Dendritic cell treated with granulocyte-macrophage colony-stimulating factor and Interleukin-4, amounts not matched to agents 40 ng/mL and 50 ng/mL, for 4 days (primary cell): ENCODE measurements around the gene SMIM10L2A.
"Not testable (repeated sequence)": the region's sequence is repeated elsewhere in the genome, so short reads cannot be mapped to it uniquely, and the experiment has no call there.

ENCODE experiments used
- H3K27ac Mint-ChIP-seq: one replicate; pipeline ENCODE4 v1.8.0; 2022; ENCODE audit warnings: mild to moderate bottlenecking, mixed read lengths
- H3K27me3 Mint-ChIP-seq: one replicate; pipeline ENCODE4 v1.8.0; 2022; ENCODE audit warnings: mild to moderate bottlenecking, mixed read lengths
- H3K36me3 Mint-ChIP-seq: one replicate; pipeline ENCODE4 v1.8.0; 2022; ENCODE audit warnings: low read depth, mixed read lengths
- H3K4me1 Mint-ChIP-seq: one replicate; pipeline ENCODE4 v1.8.0; 2022; ENCODE audit warnings: low read depth, mixed read lengths
- H3K4me3 Mint-ChIP-seq: one replicate; pipeline ENCODE4 v1.8.0; 2022; ENCODE audit warnings: mild to moderate bottlenecking, moderate library complexity, mixed read lengths
- H3K9me3 Mint-ChIP-seq: one replicate; pipeline ENCODE4 v1.8.0; 2022; ENCODE audit warnings: mixed read lengths
- intact Hi-C: fragments of 100-400 bp; cut with micrococcal nuclease; formaldehyde crosslinking; loops from one replicate; pipeline ENCODE4 v1.15.0; 2022

The SMIM10L2A gene

GRCh38 chrX:135403374-135403773, 18.4 kb upstream of the SMIM10L2A start:
- Mint-ChIP-seq H3K9me3 (no peaks in the 10 kb centered on the region), H3K4me3 (no peak overlapping the region), H3K36me3 (no peaks in the 10 kb centered on the region), H3K4me1 (no peaks in the 10 kb centered on the region), H3K27ac (no peak overlapping the region), H3K27me3 (peaks cover 11% of the 10 kb centered on the region)
- intact Hi-C loops, result no loop called here

GRCh38 chrX:135406428-135406827, 15.3 kb upstream of the SMIM10L2A start:
- H3K9me3 Mint-ChIP-seq, H3K27ac Mint-ChIP-seq, H3K36me3 Mint-ChIP-seq, H3K27me3 Mint-ChIP-seq, H3K4me3 Mint-ChIP-seq, H3K4me1 Mint-ChIP-seq, intact Hi-C loops: not testable (repeated sequence)

- Mint-ChIP-seq H3K36me3 (no peaks in the 10 kb centered on the region), H3K4me3 (no peak overlapping the region), H3K27ac (no peak overlapping the region), H3K4me1 (peaks cover 6% of the 10 kb centered on the region), H3K27me3 (peaks cover 6% of the 10 kb centered on the region), H3K9me3 (no peaks in the 10 kb centered on the region)
- intact Hi-C loops, result no loop called here
Measured at GRCh38 chrX:135408794-135409193, 12.9 kb upstream of the SMIM10L2A start.

- H3K27me3 Mint-ChIP-seq, result peaks cover 6% of the 10 kb centered on the region
- H3K4me3 Mint-ChIP-seq, result no peak overlapping the region
Measured at GRCh38 chrX:135410861-135411627, 10.7 kb upstream of the SMIM10L2A start.

GRCh38 chrX:135411893-135412292, 9.9 kb upstream of the SMIM10L2A start:
- Mint-ChIP-seq H3K27ac (no peak overlapping the region), H3K9me3 (no peaks in the 10 kb centered on the region), H3K4me3 (no peak overlapping the region), H3K4me1 (peaks cover 6% of the 10 kb centered on the region), H3K36me3 (no peaks in the 10 kb centered on the region), H3K27me3 (peaks cover 4% of the 10 kb centered on the region)
- intact Hi-C loops, result no loop called here

More at GRCh38 chrX:135410861-135411627, 10.7 kb upstream of the SMIM10L2A start:
- Mint-ChIP-seq H3K4me1 (peaks cover 6% of the 10 kb centered on the region), H3K9me3 (no peaks in the 10 kb centered on the region), H3K27ac (no peak overlapping the region), H3K36me3 (no peaks in the 10 kb centered on the region)
- intact Hi-C loops, result no loop called here

- Mint-ChIP-seq H3K4me1 (peaks cover 5% of the 10 kb centered on the region), H3K9me3 (no peaks in the 10 kb centered on the region)
- intact Hi-C loops, result no loop called here
Measured at GRCh38 chrX:135416546-135416945, 5.2 kb upstream of the SMIM10L2A start.

GRCh38 chrX:135420831-135421230, 913 bp upstream of the SMIM10L2A start:
- no peak overlapping the region for H3K4me3 Mint-ChIP-seq
- intact Hi-C loops, result loop anchor here (5.0 kb wide), 1 partner anchor 74 kb away; no protein-coding TSS in a partner anchor

More at GRCh38 chrX:135416546-135416945, 5.2 kb upstream of the SMIM10L2A start:
- no peak overlapping the region for H3K27ac Mint-ChIP-seq
- H3K27me3 Mint-ChIP-seq, result peaks cover 15% of the 10 kb centered on the region
- H3K4me3 Mint-ChIP-seq, result no peak overlapping the region
- no peaks in the 10 kb centered on the region for H3K36me3 Mint-ChIP-seq

GRCh38 chrX:135421537-135421931, 210 bp upstream of the SMIM10L2A start:
- intact Hi-C loops, result loop anchor here (5.0 kb wide), 1 partner anchor 74 kb away; no protein-coding TSS in a partner anchor
- peaks cover 16% of the 10 kb centered on the region for H3K4me1 Mint-ChIP-seq
- H3K9me3 Mint-ChIP-seq, result no peaks in the 10 kb centered on the region
- no peaks in the 10 kb centered on the region for H3K36me3 Mint-ChIP-seq
- no peak overlapping the region for H3K27ac Mint-ChIP-seq
- H3K4me3 Mint-ChIP-seq, result peak overlapping the region; percentile 51
- peaks cover 48% of the 10 kb centered on the region for H3K27me3 Mint-ChIP-seq

More at GRCh38 chrX:135420831-135421230, 913 bp upstream of the SMIM10L2A start:
- Mint-ChIP-seq H3K27ac (no peak overlapping the region), H3K27me3 (peaks cover 45% of the 10 kb centered on the region), H3K4me1 (peaks cover 16% of the 10 kb centered on the region), H3K36me3 (no peaks in the 10 kb centered on the region), H3K9me3 (no peaks in the 10 kb centered on the region)

- H3K27ac Mint-ChIP-seq, H3K4me3 Mint-ChIP-seq, H3K36me3 Mint-ChIP-seq, H3K9me3 Mint-ChIP-seq: not testable (repeated sequence)
- peaks cover 16% of the 10 kb centered on the region for H3K4me1 Mint-ChIP-seq
- intact Hi-C loops, result loop anchor here (5.0 kb wide), 1 partner anchor 75 kb away; no protein-coding TSS in a partner anchor
- peaks cover 51% of the 10 kb centered on the region for H3K27me3 Mint-ChIP-seq
Measured at GRCh38 chrX:135422810-135423168, 1.0 kb downstream of the SMIM10L2A start.

GRCh38 chrX:135423173-135423864, 1.6 kb downstream of the SMIM10L2A start:
- intact Hi-C loops, result loop anchor here (5.0 kb wide), 1 partner anchor 76 kb away; no protein-coding TSS in a partner anchor
- H3K27ac Mint-ChIP-seq, H3K9me3 Mint-ChIP-seq, H3K4me3 Mint-ChIP-seq, H3K36me3 Mint-ChIP-seq: not testable (repeated sequence)
- H3K27me3 Mint-ChIP-seq, result peaks cover 48% of the 10 kb centered on the region
- peaks cover 16% of the 10 kb centered on the region for H3K4me1 Mint-ChIP-seq

GRCh38 chrX:135424469-135424868, 2.7 kb downstream of the SMIM10L2A start:
- intact Hi-C loops, result loop anchor here (5.0 kb wide), 1 partner anchor 77 kb away; no protein-coding TSS in a partner anchor
- H3K4me3 Mint-ChIP-seq, result no peak overlapping the region
- H3K4me1 Mint-ChIP-seq, result peaks cover 16% of the 10 kb centered on the region

GRCh38 chrX:135425026-135425965, 3.6 kb downstream of the SMIM10L2A start:
- peaks cover 51% of the 10 kb centered on the region for H3K27me3 Mint-ChIP-seq
- intact Hi-C loops, result no loop called here
- peaks cover 16% of the 10 kb centered on the region for H3K4me1 Mint-ChIP-seq
- no peaks in the 10 kb centered on the region for H3K9me3 Mint-ChIP-seq
- no peak overlapping the region for H3K27ac Mint-ChIP-seq
- no peak overlapping the region for H3K4me3 Mint-ChIP-seq
- H3K36me3 Mint-ChIP-seq, result no peaks in the 10 kb centered on the region

More at GRCh38 chrX:135424469-135424868, 2.7 kb downstream of the SMIM10L2A start:
- no peaks in the 10 kb centered on the region for H3K9me3 Mint-ChIP-seq
- no peaks in the 10 kb centered on the region for H3K36me3 Mint-ChIP-seq
- no peak overlapping the region for H3K27ac Mint-ChIP-seq
- peaks cover 50% of the 10 kb centered on the region for H3K27me3 Mint-ChIP-seq

GRCh38 chrX:135429429-135429828, 7.7 kb downstream of the SMIM10L2A start:
- Mint-ChIP-seq H3K9me3 (peaks cover 5% of the 10 kb centered on the region), H3K27ac (no peak overlapping the region), H3K4me3 (no peak overlapping the region), H3K4me1 (no peaks in the 10 kb centered on the region), H3K27me3 (peaks cover 39% of the 10 kb centered on the region), H3K36me3 (no peaks in the 10 kb centered on the region)
- intact Hi-C loops, result no loop called here
